ENCODE results near the gene UROC1. TPM values are rescaled to one million over a fixed set of nuclear protein-coding genes. Genes with fewer than 3 reads are reported as not detected.

The UROC1 gene
- total and polyA plus RNA-seq, 2 of the 4 experiments (the other 2 are of a cell fraction): not detected

DNA sequence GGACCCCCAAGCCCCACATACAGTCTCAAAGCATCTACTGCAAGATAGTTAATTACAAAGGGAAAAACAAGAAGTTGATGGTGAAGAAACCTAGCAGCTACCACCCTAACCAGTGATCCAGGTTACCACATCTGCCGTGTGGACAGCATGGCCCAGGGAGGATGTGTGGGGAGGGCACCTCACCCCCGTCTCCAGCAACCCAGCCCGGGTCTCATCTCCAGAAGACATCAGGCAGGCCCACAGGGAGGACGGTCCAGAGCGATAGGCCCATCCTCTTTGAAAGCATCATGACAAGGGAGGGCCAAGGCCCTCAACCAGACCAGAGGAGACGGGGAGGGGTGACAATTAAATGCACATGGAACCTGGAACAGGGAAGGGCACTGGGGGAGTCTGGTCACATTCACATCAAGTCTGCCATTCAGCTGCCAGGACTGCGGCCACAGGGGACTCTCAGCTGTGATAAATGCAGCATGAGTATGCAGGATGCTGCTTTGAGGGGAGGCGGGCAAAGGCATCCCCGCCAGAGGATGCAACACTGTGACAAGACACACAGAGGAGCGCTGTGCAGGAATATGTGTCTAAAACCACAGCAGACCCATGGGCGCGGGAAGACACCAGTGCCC is 60.7 kb downstream of the UROC1 start:
- intact Hi-C loops (cut with micrococcal nuclease): no loop called here
- Histone ChIP-seq H3K4me2 (ENCODE audit: low read depth, low read length) (no peak overlapping the region), H3K56ac (ENCODE audit: extremely low read depth, insufficient read depth, low read length) (no peak overlapping the region), H2BK15ac (ENCODE audit: low read depth, low read length) (no peak overlapping the region), H3K9ac (ENCODE audit: low read depth, low read length) (no peak overlapping the region), H2BK5ac (ENCODE audit: low read depth, low read length, poor library complexity, severe bottlenecking) (no peak overlapping the region), H4K20me1 (ENCODE audit: insufficient read depth, low read length) (peaks cover 24% of the 10 kb centered on the region), H2BK20ac (ENCODE audit: low read depth, low read length) (no peak overlapping the region), H3K27ac (ENCODE audit: insufficient read depth, low read length) (no peak overlapping the region), H3K14ac (replicated peaks; ENCODE audit: low read depth, low read length) (no peak overlapping the region), H3K79me1 (ENCODE audit: low read depth in 1 of 2, low read length in 2 of 2) (peaks cover 22 to 41% of the 10 kb centered on the region in 2 experiments), H3K4me1 (ENCODE audit: control insufficient read depth, insufficient read depth, low read length) (no peaks in the 10 kb centered on the region), H2BK120ac (ENCODE audit: low read depth, low read length) (no peak overlapping the region), H3K18ac (ENCODE audit: low read depth, low read length) (no peak overlapping the region), H3K9me3 (ENCODE audit: control insufficient read depth, insufficient read depth, low read length) (no peaks in the 10 kb centered on the region), H2AK9ac (replicated peaks; ENCODE audit: low read depth, low read length, poor library complexity) (no peak overlapping the region), H2AK5ac (ENCODE audit: low read depth, low read length) (no peak overlapping the region), H4K5ac (ENCODE audit: low read depth, low read length) (no peak overlapping the region), H3K9me1 (ENCODE audit: insufficient read depth, low read length) (no peaks in the 10 kb centered on the region; the same call in 1 of the 2 replicates), H3K23ac (ENCODE audit: low read depth, low read length) (no peak overlapping the region), H4K91ac (ENCODE audit: insufficient read depth, low read depth, low read length) (no peak overlapping the region), H3K4ac (ENCODE audit: low read depth, low read length) (no peak overlapping the region), H2AFZ (replicated peaks; ENCODE audit: low read length, poor library complexity) (no peak overlapping the region), H3K36me3 (ENCODE audit: control insufficient read depth, insufficient read depth, low read length) (peaks cover 43% of the 10 kb centered on the region), H3K4me3 (ENCODE audit: insufficient read depth, low read depth, low read length) (no peak overlapping the region), H4K8ac (ENCODE audit: low read depth in 2 of 2, low read length in 2 of 2) (no peak overlapping the region), H3K27me3 (ENCODE audit: control insufficient read depth, insufficient read depth, low read length) (no peaks in the 10 kb centered on the region)
- ChIA-PET POLR2A (ENCODE audit: unreplicated experiment) (no interaction called here), CTCF (interaction anchor here (0.6 kb wide), 1 partner anchor 15 kb away, joined by 4 read pairs; no protein-coding TSS in a partner anchor)
- 90% methylated on average over 8 of the region's 12 CpGs; no CpG with 5 or more reads in 1 of the 2 experiments for WGBS, 2 experiments (ENCODE audit: extremely low coverage in 2 of 2, insufficient read length in 1 of 2)
- dilution Hi-C loops (cut with HindIII; ENCODE audit: low sequenced_read_pairs, unreplicated experiment): no loop called here
- ATAC-seq (ENCODE audit: low read depth) (no peak), DNase-seq (no peak)
- no TSS peak for BruUV-seq (replicated peaks)
- in situ Hi-C loops (cut with MboI; ENCODE audit: low sequenced_read_pairs): no loop called here
- no peak for TF ChIP-seq MXI1 (IDR thresholded peaks at IDR 0.05; ENCODE audit: borderline replicate concordance, low read depth, low read length)
- TF ChIP-seq MAZ (IDR thresholded peaks at IDR 0.05; ENCODE audit: borderline replicate concordance, low read depth, low read length): no peak
- TF ChIP-seq, protein P1, sequence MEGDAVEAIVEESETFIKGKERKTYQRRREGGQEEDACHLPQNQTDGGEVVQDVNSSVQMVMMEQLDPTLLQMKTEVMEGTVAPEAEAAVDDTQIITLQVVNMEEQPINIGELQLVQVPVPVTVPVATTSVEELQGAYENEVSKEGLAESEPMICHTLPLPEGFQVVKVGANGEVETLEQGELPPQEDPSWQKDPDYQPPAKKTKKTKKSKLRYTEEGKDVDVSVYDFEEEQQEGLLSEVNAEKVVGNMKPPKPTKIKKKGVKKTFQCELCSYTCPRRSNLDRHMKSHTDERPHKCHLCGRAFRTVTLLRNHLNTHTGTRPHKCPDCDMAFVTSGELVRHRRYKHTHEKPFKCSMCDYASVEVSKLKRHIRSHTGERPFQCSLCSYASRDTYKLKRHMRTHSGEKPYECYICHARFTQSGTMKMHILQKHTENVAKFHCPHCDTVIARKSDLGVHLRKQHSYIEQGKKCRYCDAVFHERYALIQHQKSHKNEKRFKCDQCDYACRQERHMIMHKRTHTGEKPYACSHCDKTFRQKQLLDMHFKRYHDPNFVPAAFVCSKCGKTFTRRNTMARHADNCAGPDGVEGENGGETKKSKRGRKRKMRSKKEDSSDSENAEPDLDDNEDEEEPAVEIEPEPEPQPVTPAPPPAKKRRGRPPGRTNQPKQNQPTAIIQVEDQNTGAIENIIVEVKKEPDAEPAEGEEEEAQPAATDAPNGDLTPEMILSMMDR (conservative IDR thresholded peaks at IDR 0.05; ENCODE audit: low read depth, low read length): no peak
- TF ChIP-seq, protein P2, sequence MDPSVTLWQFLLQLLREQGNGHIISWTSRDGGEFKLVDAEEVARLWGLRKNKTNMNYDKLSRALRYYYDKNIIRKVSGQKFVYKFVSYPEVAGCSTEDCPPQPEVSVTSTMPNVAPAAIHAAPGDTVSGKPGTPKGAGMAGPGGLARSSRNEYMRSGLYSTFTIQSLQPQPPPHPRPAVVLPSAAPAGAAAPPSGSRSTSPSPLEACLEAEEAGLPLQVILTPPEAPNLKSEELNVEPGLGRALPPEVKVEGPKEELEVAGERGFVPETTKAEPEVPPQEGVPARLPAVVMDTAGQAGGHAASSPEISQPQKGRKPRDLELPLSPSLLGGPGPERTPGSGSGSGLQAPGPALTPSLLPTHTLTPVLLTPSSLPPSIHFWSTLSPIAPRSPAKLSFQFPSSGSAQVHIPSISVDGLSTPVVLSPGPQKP (IDR thresholded peaks at IDR 0.05; ENCODE audit: borderline replicate concordance, low read depth, low read length): no peak
- no peak for TF ChIP-seq NFE2L2 (IDR thresholded peaks at IDR 0.05; ENCODE audit: low read depth, low read length)
- TF ChIP-seq, protein P3, sequence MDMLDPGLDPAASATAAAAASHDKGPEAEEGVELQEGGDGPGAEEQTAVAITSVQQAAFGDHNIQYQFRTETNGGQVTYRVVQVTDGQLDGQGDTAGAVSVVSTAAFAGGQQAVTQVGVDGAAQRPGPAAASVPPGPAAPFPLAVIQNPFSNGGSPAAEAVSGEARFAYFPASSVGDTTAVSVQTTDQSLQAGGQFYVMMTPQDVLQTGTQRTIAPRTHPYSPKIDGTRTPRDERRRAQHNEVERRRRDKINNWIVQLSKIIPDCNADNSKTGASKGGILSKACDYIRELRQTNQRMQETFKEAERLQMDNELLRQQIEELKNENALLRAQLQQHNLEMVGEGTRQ (IDR thresholded peaks at IDR 0.05; ENCODE audit: low read depth, low read length): no peak
- no peak for TF ChIP-seq CHD1 (IDR thresholded peaks at IDR 0.05; ENCODE audit: low read depth, low read length)
- TF ChIP-seq SMC3 (IDR thresholded peaks at IDR 0.05; ENCODE audit: low read depth, low read length): no peak
- no peak for TF ChIP-seq RCOR1 (IDR thresholded peaks at IDR 0.05; ENCODE audit: insufficient replicate concordance, low read length)
- TF ChIP-seq CEBPB (IDR thresholded peaks at IDR 0.05; ENCODE audit: low read depth, low read length): no peak
- no peak for TF ChIP-seq MAFK (IDR thresholded peaks at IDR 0.05; ENCODE audit: low read depth, low read length)
- TF ChIP-seq POLR2A (IDR thresholded peaks at IDR 0.05; ENCODE audit: low read depth, low read length): no peak
- TF ChIP-seq BHLHE40 (IDR thresholded peaks at IDR 0.05; ENCODE audit: low read depth, low read length): no peak
- TF ChIP-seq RFX5 (IDR thresholded peaks at IDR 0.05; ENCODE audit: low read depth, low read length): no peak
- TF ChIP-seq FOS (IDR thresholded peaks at IDR 0.05; ENCODE audit: low read depth, low read length): no peak
- TF ChIP-seq RAD21 (IDR thresholded peaks at IDR 0.05; ENCODE audit: low read length): no peak
